Measurements from ENCODE around the gene OR6C76. TPM values are rescaled to one million over a fixed set of nuclear protein-coding genes. Genes with fewer than 3 reads are reported as not detected.

Gene OR6C76
- total and polyA plus RNA-seq, 2 of the 8 experiments (the other 6 are each of a cell fraction or from before 2014, with no cell fraction given) = not detected

GRCh38 chr12:55420307-55420962, 5.6 kb upstream of the OR6C76 start (continued):
- TF ChIP-seq E2F6 (IDR thresholded peaks at IDR 0.05) = no peak
- no peak for TF ChIP-seq TEAD4 (IDR thresholded peaks at IDR 0.05; ENCODE audit: low read depth, low read length)
- no peak for TF ChIP-seq RFX5 (IDR thresholded peaks at IDR 0.05; ENCODE audit: borderline replicate concordance, low read depth, low read length)
- no peak for TF ChIP-seq SP4 (IDR thresholded peaks at IDR 0.05; ENCODE audit: low read length)
- no peak for TF ChIP-seq BRCA1 (IDR thresholded peaks at IDR 0.05; ENCODE audit: low read depth, low read length)
- no peak for TF ChIP-seq KDM4A (IDR thresholded peaks at IDR 0.05; ENCODE audit: low read depth, low read length, severe bottlenecking)
- no peak for TF ChIP-seq SIRT6 (IDR thresholded peaks at IDR 0.05; ENCODE audit: low read length)
- no peak for TF ChIP-seq CTBP2 (IDR thresholded peaks at IDR 0.05; ENCODE audit: borderline replicate concordance, insufficient read depth, insufficient read length, low read length)
- no peak for TF ChIP-seq GABPA (IDR thresholded peaks at IDR 0.05; ENCODE audit: borderline replicate concordance, insufficient read depth, low read length)
- TF ChIP-seq, protein P1, sequence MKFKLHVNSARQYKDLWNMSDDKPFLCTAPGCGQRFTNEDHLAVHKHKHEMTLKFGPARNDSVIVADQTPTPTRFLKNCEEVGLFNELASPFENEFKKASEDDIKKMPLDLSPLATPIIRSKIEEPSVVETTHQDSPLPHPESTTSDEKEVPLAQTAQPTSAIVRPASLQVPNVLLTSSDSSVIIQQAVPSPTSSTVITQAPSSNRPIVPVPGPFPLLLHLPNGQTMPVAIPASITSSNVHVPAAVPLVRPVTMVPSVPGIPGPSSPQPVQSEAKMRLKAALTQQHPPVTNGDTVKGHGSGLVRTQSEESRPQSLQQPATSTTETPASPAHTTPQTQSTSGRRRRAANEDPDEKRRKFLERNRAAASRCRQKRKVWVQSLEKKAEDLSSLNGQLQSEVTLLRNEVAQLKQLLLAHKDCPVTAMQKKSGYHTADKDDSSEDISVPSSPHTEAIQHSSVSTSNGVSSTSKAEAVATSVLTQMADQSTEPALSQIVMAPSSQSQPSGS (IDR thresholded peaks at IDR 0.05; ENCODE audit: low read length) = no peak

Measured in H1 (cell line).